BE2C (cell line): ENCODE measurements around the gene QARS1.

Source experiments
- DNase-seq: peaks from one replicate; pipeline ENCODE4 v3.0.0-alpha.2; 2020
- H3K27me3 ChIP-seq: fragments of 250-450 bp; sonication (Bioruptor Pico); 2 replicates; pipeline ENCODE4 v1.5.1; 2020; ENCODE audit warnings: mild to moderate bottlenecking
- H3K36me3 ChIP-seq: fragments of 250-450 bp; sonication (Bioruptor Pico); 2 replicates; pipeline ENCODE4 v1.5.1; 2020; ENCODE audit warnings: mild to moderate bottlenecking
- H3K4me1 ChIP-seq: fragments of 250-450 bp; sonication (Bioruptor Pico); 2 replicates; pipeline ENCODE4 v1.5.1; 2020
- H3K4me3 ChIP-seq: 2 replicates; pipeline ENCODE4 v1.5.1; 2011; ENCODE audit warnings: low read depth, low read length
- H3K9me3 ChIP-seq: fragments of 250-450 bp; sonication (Bioruptor Pico); 2 replicates; pipeline ENCODE4 v1.5.1; 2020
- CTCF ChIP-seq: IDR thresholded peaks from 2 replicates; pipeline ENCODE4 v1.5.1; 2012; ENCODE audit warnings: mild to moderate bottlenecking, low read depth, low read length

The QARS1 gene

GRCh38 chr3:49134471-49135265 is 30.1 kb upstream of the QARS1 start:
- no peak for DNase-seq
- no peaks in the 10 kb centered on the region for H3K4me1 ChIP-seq
- no peak for TF ChIP-seq CTCF
- H3K36me3 ChIP-seq: no peaks in the 10 kb centered on the region
- H3K9me3 ChIP-seq: no peaks in the 10 kb centered on the region
- no peak overlapping the region for H3K4me3 ChIP-seq
- H3K27me3 ChIP-seq: no peaks in the 10 kb centered on the region

- H3K4me1 ChIP-seq: no peaks in the 10 kb centered on the region
- no peaks in the 10 kb centered on the region for H3K9me3 ChIP-seq
- peak; percentile 75 for DNase-seq
- H3K4me3 ChIP-seq: peak overlapping the region; percentile 71
- no peaks in the 10 kb centered on the region for H3K27me3 ChIP-seq
- no peak for TF ChIP-seq CTCF
- H3K36me3 ChIP-seq: no peaks in the 10 kb centered on the region
Observed at GRCh38 chr3:49133226-49133951, 28.8 kb upstream of the QARS1 start.

- TF ChIP-seq CTCF: peak; percentile 10; the same call in 1 of the 2 replicates
- H3K4me3 ChIP-seq: peak within 1 kb of the TSS; percentile 71
- no peaks in the 10 kb centered on the region for H3K9me3 ChIP-seq
- no peaks in the 10 kb centered on the region for H3K36me3 ChIP-seq
- peak; percentile 65 for DNase-seq
- no peaks in the 10 kb centered on the region for H3K27me3 ChIP-seq
- H3K4me1 ChIP-seq: no peaks in the 10 kb centered on the region
Observed at GRCh38 chr3:49132437-49133225, 28.1 kb upstream of the QARS1 start, which contains the start of gene LAMB2. Gene LAMB2, minus strand, starts transcription at chr3:49133050. Its CDS starts 183 bp downstream, at chr3:49132867.

- H3K9me3 ChIP-seq: no peaks in the 10 kb centered on the region
- no peak for DNase-seq
- H3K27me3 ChIP-seq: no peaks in the 10 kb centered on the region
- TF ChIP-seq CTCF: no peak
- H3K4me3 ChIP-seq: peak overlapping the region; percentile 71
- no peaks in the 10 kb centered on the region for H3K36me3 ChIP-seq
- H3K4me1 ChIP-seq: no peaks in the 10 kb centered on the region
Observed at GRCh38 chr3:49132073-49132436, 27.5 kb upstream of the QARS1 start.

- no peak for TF ChIP-seq CTCF
- no peak overlapping the region for H3K4me3 ChIP-seq
- H3K4me1 ChIP-seq: no peaks in the 10 kb centered on the region
- no peak for DNase-seq
- H3K9me3 ChIP-seq: no peaks in the 10 kb centered on the region
- no peaks in the 10 kb centered on the region for H3K36me3 ChIP-seq
- H3K27me3 ChIP-seq: no peaks in the 10 kb centered on the region
Observed at GRCh38 chr3:49131576-49131975, 27.0 kb upstream of the QARS1 start.
